GM06990 (cell line): ENCODE results near the gene LAMTOR4.

Experiments used
- DNase-seq: peaks from one replicate; pipeline ENCODE4 v3.0.0-alpha.2; 2011; ENCODE audit not compliant: insufficient read length; ENCODE audit errors: extremely low read depth
- H3K27me3 ChIP-seq: replicated peaks from 2 replicates; pipeline ENCODE4 v1.6.0; 2011; ENCODE audit warnings: low read length; ENCODE audit not compliant: control insufficient read depth, insufficient read depth
- H3K36me3 ChIP-seq: 2 replicates; pipeline ENCODE4 v1.5.1; 2011; ENCODE audit warnings: low read length; ENCODE audit not compliant: control insufficient read depth, insufficient read depth
- H3K4me3 ChIP-seq: replicated peaks from 2 replicates; pipeline ENCODE4 v1.5.1; 2011; ENCODE audit warnings: low read depth, mild to moderate bottlenecking, control low read depth, low read length
- TF ChIP-seq, protein P1 (sequence below): IDR thresholded peaks from 2 replicates; pipeline ENCODE4 v1.5.1; 2011; ENCODE audit warnings: low read length, control low read depth, mild to moderate bottlenecking, inconsistent platforms; ENCODE audit not compliant: insufficient read depth, poor library complexity, severe bottlenecking

Gene LAMTOR4

DNA sequence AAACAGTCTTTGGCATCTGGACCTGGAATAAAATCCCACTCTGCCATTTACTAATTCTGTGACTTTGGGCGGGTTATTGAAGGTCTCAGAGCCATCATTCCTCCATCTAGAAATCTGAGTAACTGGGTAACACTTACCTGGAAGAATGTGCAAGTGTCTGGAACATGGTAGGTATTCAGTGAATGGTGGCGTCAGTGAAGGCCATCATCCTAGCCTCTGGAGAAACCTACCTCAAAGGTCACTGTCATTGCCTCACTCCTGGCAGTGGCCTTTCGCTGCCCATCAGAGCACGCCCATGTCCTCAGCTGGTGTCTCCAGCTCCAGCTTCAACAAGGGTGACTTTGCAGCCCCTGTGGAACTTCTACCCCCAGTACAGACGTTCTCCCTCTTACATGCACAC, 15.2 kb downstream of the LAMTOR4 start:
- TF ChIP-seq, protein P1, sequence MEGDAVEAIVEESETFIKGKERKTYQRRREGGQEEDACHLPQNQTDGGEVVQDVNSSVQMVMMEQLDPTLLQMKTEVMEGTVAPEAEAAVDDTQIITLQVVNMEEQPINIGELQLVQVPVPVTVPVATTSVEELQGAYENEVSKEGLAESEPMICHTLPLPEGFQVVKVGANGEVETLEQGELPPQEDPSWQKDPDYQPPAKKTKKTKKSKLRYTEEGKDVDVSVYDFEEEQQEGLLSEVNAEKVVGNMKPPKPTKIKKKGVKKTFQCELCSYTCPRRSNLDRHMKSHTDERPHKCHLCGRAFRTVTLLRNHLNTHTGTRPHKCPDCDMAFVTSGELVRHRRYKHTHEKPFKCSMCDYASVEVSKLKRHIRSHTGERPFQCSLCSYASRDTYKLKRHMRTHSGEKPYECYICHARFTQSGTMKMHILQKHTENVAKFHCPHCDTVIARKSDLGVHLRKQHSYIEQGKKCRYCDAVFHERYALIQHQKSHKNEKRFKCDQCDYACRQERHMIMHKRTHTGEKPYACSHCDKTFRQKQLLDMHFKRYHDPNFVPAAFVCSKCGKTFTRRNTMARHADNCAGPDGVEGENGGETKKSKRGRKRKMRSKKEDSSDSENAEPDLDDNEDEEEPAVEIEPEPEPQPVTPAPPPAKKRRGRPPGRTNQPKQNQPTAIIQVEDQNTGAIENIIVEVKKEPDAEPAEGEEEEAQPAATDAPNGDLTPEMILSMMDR: no peak
- no peaks in the 10 kb centered on the region for H3K36me3 ChIP-seq
- H3K27me3 ChIP-seq: peaks cover 1% of the 10 kb centered on the region; the same call in 1 of the 2 replicates
- DNase-seq: no peak
- no peak overlapping the region for H3K4me3 ChIP-seq

DNA sequence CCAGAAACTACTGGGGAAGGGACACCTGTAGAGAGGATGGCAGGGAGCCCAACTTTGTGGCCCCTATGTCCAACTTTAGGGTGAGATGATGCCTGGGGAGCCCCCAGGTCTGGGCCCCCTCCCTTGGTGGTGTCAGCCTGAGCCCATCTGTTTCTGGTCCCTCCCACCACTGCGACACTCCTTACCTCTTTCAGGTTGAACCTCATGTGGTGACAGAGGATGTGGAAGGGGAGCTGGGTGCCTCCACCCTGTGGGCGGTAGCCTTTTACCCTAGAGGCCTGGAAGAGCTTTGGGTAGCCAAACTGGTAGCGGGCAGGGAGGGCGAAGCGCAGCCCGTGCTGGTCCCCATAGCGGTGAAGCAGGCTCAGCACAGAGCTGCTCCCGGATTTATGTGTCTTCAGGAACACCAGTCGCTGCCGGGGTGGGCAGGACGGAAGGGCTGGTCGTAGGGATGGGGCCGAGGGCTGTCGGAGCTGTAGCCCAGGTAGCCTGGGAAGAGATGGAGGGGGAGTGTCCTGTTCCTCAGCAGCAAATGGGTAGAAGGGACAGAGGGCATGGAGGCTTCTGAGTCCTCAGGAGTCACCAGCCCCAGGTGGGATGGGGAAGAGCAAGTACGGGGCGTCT, 17.7 kb downstream of the LAMTOR4 start:
- DNase-seq: no peak
- TF ChIP-seq, protein P1: no peak
- Histone ChIP-seq H3K4me3 (no peak overlapping the region), H3K27me3 (peaks cover 1% of the 10 kb centered on the region), H3K36me3 (no peaks in the 10 kb centered on the region)

DNA sequence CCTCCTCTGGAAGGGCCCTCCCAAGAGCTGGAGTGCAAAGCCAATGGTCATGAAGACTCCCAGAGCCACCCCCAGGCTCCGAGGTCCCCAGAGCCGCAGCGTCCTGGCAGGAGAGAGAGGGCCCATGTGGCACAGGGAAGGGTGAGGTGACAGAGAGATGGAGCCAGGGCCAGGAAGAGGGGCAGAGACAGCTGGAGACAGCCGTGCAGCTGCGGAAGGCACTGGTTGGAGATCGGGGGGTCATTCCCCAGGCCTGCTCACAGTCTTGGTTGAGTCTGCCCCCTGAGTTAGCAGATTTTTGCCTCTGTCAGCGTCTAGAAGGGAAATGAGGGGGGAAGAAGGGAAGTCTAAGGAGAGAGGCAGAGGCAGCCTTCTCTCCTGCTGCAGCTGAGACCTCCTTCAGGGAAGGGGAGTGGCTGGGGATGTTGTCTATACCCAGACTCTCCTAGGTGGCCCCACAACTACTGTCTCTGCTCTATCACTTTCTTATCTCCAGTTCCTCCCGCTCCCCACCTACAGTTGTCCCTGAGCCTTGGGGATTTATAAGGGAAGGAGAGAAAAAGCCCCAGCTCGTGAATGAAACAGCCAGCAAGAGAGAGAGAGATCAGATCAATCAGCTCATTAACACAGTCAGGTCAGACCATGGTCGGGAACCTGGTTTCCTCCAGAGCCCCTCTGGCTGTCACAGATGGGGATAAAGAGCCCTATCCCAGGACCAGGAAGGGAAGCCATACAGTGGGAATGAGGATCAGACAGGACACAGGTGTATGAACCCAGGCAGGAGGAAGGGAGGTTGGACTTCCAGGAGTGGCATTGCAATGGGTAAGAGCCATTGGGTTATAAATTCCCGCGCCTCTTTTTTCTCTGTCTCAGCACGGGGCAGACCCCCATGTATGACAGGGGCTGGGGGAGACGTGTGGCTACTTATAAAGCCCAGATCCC, 18.5 kb downstream of the LAMTOR4 start:
- H3K27me3 ChIP-seq: peaks cover 1% of the 10 kb centered on the region
- TF ChIP-seq, protein P1: no peak
- H3K36me3 ChIP-seq: no peaks in the 10 kb centered on the region
- DNase-seq: no peak
- H3K4me3 ChIP-seq: no peak overlapping the region

DNA sequence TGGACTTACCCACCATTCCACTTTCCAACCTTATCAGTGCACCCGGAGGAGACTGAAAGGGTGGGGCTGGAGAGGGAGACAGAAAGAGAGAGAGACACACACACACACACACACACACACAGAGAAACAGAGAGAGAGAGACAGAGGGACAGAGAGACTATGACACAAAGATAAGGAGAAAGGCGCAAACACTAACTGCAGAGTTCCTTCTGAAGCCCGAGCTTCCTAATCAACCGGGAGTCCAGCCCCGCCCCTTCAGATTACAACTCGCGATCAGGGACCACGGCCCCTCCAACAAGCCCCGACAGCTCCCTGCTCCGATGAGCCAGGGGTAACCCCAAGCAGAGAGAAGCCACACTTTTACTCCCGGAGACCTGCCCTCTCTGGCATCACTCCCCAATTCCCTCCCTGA, 19.2 kb downstream of the LAMTOR4 start:
- Histone ChIP-seq H3K27me3 (peaks cover 1% of the 10 kb centered on the region), H3K4me3 (peak overlapping the region; percentile 32), H3K36me3 (no peaks in the 10 kb centered on the region)
- TF ChIP-seq, protein P1: no peak
- DNase-seq: no peak

DNA sequence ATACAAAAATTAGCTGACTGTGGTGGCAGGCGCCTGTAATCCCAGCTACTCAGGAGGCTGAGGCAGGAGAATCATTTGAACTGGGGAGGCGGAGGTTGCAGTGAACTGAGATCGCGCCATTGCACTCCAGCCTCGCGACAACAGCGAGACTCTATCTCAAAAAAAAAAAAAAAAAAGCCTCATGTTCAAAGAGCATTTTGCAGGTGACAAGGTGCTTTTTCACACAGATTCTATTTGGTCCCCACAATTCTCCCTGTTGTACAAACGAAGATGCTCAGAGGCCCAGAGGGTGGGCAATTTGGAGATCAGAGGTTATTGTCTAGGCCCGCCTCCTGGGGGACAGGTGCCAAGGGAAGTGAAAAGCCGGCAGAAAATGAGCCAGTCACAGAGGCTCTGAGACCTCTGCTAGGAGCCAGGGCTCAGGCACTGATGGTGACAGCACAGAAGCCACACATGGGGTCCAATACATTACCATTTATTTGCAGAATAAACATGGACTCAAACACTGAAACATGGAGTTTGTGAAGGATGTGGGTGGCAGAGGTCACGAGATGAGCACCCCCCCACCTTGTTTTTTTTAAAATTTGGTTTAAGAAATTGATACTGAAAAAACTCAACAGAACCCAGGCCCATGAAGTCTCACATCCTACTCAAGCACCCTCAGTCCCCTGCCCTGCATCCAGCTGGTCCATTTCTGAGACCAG, 20.6 kb downstream of the LAMTOR4 start:
- H3K36me3 ChIP-seq: no peaks in the 10 kb centered on the region
- TF ChIP-seq, protein P1: no peak
- peaks cover 1% of the 10 kb centered on the region for H3K27me3 ChIP-seq
- H3K4me3 ChIP-seq: no peak overlapping the region
- no peak for DNase-seq
